Fibroblast of lung (primary cell): ENCODE results near the gene XKR7. TPM values are rescaled to one million over a fixed set of nuclear protein-coding genes. Genes with fewer than 3 reads are reported as not detected.

Experiments
- DNase-seq, 2 donors: peaks; one replicate each; pipeline versions ENCODE4 v3.0.0 to v3.0.0-alpha.2; 2010; ENCODE audit warnings: low read depth in 2 of 2
- H2AFZ ChIP-seq: 2 replicates; pipeline ENCODE4 v1.5.1; 2012; ENCODE audit warnings: low read length, control low read depth, inconsistent platforms
- H3K27ac ChIP-seq: 2 replicates; pipeline ENCODE4 v1.5.1; 2011; ENCODE audit warnings: low read length, control low read depth; ENCODE audit not compliant: insufficient read depth
- H3K27me3 ChIP-seq: 2 replicates; pipeline ENCODE4 v1.5.1; 2011; ENCODE audit warnings: mild to moderate bottlenecking, low read length; ENCODE audit not compliant: control insufficient read depth, insufficient read depth
- H3K36me3 ChIP-seq: 2 replicates; pipeline ENCODE4 v1.5.1; 2011; ENCODE audit warnings: low read length; ENCODE audit not compliant: control insufficient read depth, insufficient read depth
- H3K4me1 ChIP-seq: 2 replicates; pipeline ENCODE4 v1.5.1; 2011; ENCODE audit warnings: low read length; ENCODE audit not compliant: control insufficient read depth, insufficient read depth; ENCODE audit errors: extremely low read depth
- H3K4me2 ChIP-seq: 2 replicates; pipeline ENCODE4 v1.5.1; 2011; ENCODE audit warnings: low read length, control low read depth; ENCODE audit not compliant: insufficient read depth; ENCODE audit errors: extremely low read depth
- H3K4me3 ChIP-seq, 4 experiments: fragments of 200-600 bp in 1 of 4; sonication (generic) in 1 of 4; replicated peaks in 1 of 4; 2 replicates each; pipeline ENCODE4 v1.5.1; 2011 to 2016; ENCODE audit warnings: low read length in 4 of 4, low read depth in 3 of 4, mild to moderate bottlenecking in 3 of 4, control low read depth in 2 of 4, inconsistent platforms in 1 of 4, mixed read lengths in 1 of 4; ENCODE audit not compliant: insufficient read depth in 1 of 4; ENCODE audit errors: control extremely low read depth in 1 of 4
- H3K79me2 ChIP-seq: 2 replicates; pipeline ENCODE4 v1.5.1; 2012; ENCODE audit warnings: mild to moderate bottlenecking, low read length, inconsistent platforms; ENCODE audit not compliant: control insufficient read depth, insufficient read depth
- H3K9ac ChIP-seq: 2 replicates; pipeline ENCODE4 v1.5.1; 2011; ENCODE audit warnings: mild to moderate bottlenecking, low read length, control low read depth; ENCODE audit not compliant: insufficient read depth
- H3K9me3 ChIP-seq: 2 replicates; pipeline ENCODE4 v1.5.1; 2012; ENCODE audit warnings: low read depth, low read length; ENCODE audit not compliant: control insufficient read depth, insufficient read depth
- H4K20me1 ChIP-seq: 2 replicates; pipeline ENCODE4 v1.5.1; 2011; ENCODE audit warnings: low read length; ENCODE audit not compliant: control insufficient read depth, insufficient read depth; ENCODE audit errors: extremely low read depth
- EZH2 ChIP-seq: IDR thresholded peaks from 2 replicates; pipeline ENCODE4 v1.5.1; 2012; ENCODE audit warnings: low read length, control low read depth, mild to moderate bottlenecking; ENCODE audit errors: missing control alignments
- polyA plus RNA-seq, 2 donors: library from polyadenylated mRNA; depleted of rRNA in 1 of 2; stranded (reverse) in 1 of 2; unstranded in 1 of 2; fragments of >200 nt; gene quantifications; 2 replicates each; pipeline ENCODE4 v1.2.1, GENCODE V29; 2011 to 2012; ENCODE audit warnings: missing spikeins in 1 of 2
- total RNA-seq: library from RNA; depleted of rRNA; stranded (reverse); fragments of >200 nt; gene quantifications from 2 replicates; pipeline ENCODE4 v1.2.1, GENCODE V29; 2014
- TF ChIP-seq, protein P1 (sequence below), 2 donors: IDR thresholded peaks in 1 of 2; conservative IDR thresholded peaks in 1 of 2; 1 replicate in 1 of 2; 2 replicates in 1 of 2; pipeline ENCODE4 v1.5.1; 2011 to 2012; ENCODE audit warnings: low read length in 2 of 2, control low read depth in 1 of 2, inconsistent platforms in 1 of 2, low read depth in 1 of 2, mild to moderate bottlenecking in 1 of 2

The XKR7 gene
- total and polyA plus RNA-seq, 2 donors (not counting 1 experiment from before 2014, with no cell fraction given), result not detected

GRCh38 chr20:31939661-31940060, 28.3 kb upstream of the XKR7 start:
- Histone ChIP-seq H3K27me3 (no peaks in the 10 kb centered on the region), H3K36me3 (peaks cover 2% of the 10 kb centered on the region), H3K9ac (no peak overlapping the region)

GRCh38 chr20:31943052-31943471, 24.9 kb upstream of the XKR7 start:
- peaks cover 7% of the 10 kb centered on the region for H3K36me3 ChIP-seq
- DNase-seq, result no peak
- H3K9me3 ChIP-seq, result no peaks in the 10 kb centered on the region
- no peaks in the 10 kb centered on the region for H3K4me1 ChIP-seq
- no peaks in the 10 kb centered on the region for H3K27me3 ChIP-seq
- H3K79me2 ChIP-seq, result no peaks in the 10 kb centered on the region
- TF ChIP-seq EZH2, result no peak
- TF ChIP-seq, protein P1, sequence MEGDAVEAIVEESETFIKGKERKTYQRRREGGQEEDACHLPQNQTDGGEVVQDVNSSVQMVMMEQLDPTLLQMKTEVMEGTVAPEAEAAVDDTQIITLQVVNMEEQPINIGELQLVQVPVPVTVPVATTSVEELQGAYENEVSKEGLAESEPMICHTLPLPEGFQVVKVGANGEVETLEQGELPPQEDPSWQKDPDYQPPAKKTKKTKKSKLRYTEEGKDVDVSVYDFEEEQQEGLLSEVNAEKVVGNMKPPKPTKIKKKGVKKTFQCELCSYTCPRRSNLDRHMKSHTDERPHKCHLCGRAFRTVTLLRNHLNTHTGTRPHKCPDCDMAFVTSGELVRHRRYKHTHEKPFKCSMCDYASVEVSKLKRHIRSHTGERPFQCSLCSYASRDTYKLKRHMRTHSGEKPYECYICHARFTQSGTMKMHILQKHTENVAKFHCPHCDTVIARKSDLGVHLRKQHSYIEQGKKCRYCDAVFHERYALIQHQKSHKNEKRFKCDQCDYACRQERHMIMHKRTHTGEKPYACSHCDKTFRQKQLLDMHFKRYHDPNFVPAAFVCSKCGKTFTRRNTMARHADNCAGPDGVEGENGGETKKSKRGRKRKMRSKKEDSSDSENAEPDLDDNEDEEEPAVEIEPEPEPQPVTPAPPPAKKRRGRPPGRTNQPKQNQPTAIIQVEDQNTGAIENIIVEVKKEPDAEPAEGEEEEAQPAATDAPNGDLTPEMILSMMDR (conservative IDR thresholded peaks at IDR 0.05 in 1 of 2, IDR thresholded peaks at IDR 0.05 in 1 of 2; ENCODE audit: low read depth in 1 of 2, low read length in 2 of 2), result no peak
- no peak overlapping the region for H3K4me2 ChIP-seq
- no peaks in the 10 kb centered on the region for H4K20me1 ChIP-seq
- H3K9ac ChIP-seq, result no peak overlapping the region
- no peak overlapping the region for H3K27ac ChIP-seq
- H3K4me3 ChIP-seq, result no peak overlapping the region
- H2AFZ ChIP-seq, result no peak overlapping the region

More at GRCh38 chr20:31939661-31940060, 28.3 kb upstream of the XKR7 start:
- no peaks in the 10 kb centered on the region for H4K20me1 ChIP-seq
- H3K9me3 ChIP-seq, result no peaks in the 10 kb centered on the region
- no peak overlapping the region for H3K27ac ChIP-seq
- DNase-seq, result no peak
- no peak overlapping the region for H3K4me3 ChIP-seq
- no peaks in the 10 kb centered on the region for H3K4me1 ChIP-seq
- H3K79me2 ChIP-seq, result no peaks in the 10 kb centered on the region
- H2AFZ ChIP-seq, result no peak overlapping the region
- H3K4me2 ChIP-seq, result no peak overlapping the region
- TF ChIP-seq, protein P1 (conservative IDR thresholded peaks at IDR 0.05 in 1 of 2, IDR thresholded peaks at IDR 0.05 in 1 of 2; ENCODE audit: low read depth in 1 of 2, low read length in 2 of 2), result no peak
- TF ChIP-seq EZH2, result no peak

DNA sequence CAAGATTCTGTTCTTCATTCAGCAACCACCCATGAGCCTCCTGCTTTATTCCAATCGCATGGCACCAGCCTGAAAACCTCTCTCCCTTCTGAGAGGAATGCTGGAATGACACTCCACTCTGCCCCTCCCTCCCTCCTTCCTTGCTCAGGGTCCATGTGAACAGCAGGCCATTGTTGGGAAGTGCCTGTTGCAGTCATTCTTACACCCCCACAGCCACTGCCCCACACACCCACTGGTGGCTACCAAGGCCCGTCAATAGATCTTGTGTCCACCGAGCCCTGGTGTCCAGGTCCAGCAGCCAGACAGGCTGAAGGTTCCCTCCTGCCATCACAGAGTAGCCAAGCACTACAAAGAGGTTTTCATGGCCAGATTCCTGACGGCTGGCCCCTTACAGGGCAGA, 22.6 kb upstream of the XKR7 start:
- no peaks in the 10 kb centered on the region for H4K20me1 ChIP-seq
- no peak for TF ChIP-seq EZH2
- TF ChIP-seq, protein P1 (conservative IDR thresholded peaks at IDR 0.05 in 1 of 2, IDR thresholded peaks at IDR 0.05 in 1 of 2; ENCODE audit: low read depth in 1 of 2, low read length in 2 of 2), result no peak

More for the DNA sequence above, 22.6 kb upstream of the XKR7 start:
- H2AFZ ChIP-seq, result no peak overlapping the region
- H3K4me2 ChIP-seq, result no peak overlapping the region
- no peaks in the 10 kb centered on the region for H3K4me1 ChIP-seq
- no peak for DNase-seq
- no peaks in the 10 kb centered on the region for H3K9me3 ChIP-seq
- no peak overlapping the region for H3K27ac ChIP-seq
- H3K4me3 ChIP-seq, result no peak overlapping the region
- peaks cover 7% of the 10 kb centered on the region for H3K36me3 ChIP-seq
- peaks cover 7% of the 10 kb centered on the region for H3K79me2 ChIP-seq
- no peak overlapping the region for H3K9ac ChIP-seq
- H3K27me3 ChIP-seq, result no peaks in the 10 kb centered on the region
